K562 (cell line): ENCODE measurements around the gene KMT5B. TPM values are rescaled to one million over a fixed set of nuclear protein-coding genes. Genes with fewer than 3 reads are reported as not detected.

Experiments
- CHD2 ChIP-seq: IDR thresholded peaks from 2 replicates; pipeline ENCODE4 v1.6.1; 2011; ENCODE audit warnings: low read depth, low read length
- CREB3L1 ChIP-seq: fragments of 450-650 bp; IDR thresholded peaks from 2 replicates; pipeline ENCODE4 v1.6.1; 2014; ENCODE audit warnings: low read depth, mild to moderate bottlenecking, moderate library complexity, borderline replicate concordance
- CXXC5 ChIP-seq: fragments of 250-450 bp; sonication (Bioruptor Pico); IDR thresholded peaks from 2 replicates; pipeline ENCODE4 v1.8.0; 2022; ENCODE audit warnings: inconsistent platforms, mild to moderate bottlenecking, moderate library complexity
- FOXJ2 ChIP-seq: fragments of 200-800 bp; sonication (Bioruptor generic); IDR thresholded peaks from 2 replicates; pipeline ENCODE4 v1.6.1; 2016; ENCODE audit warnings: missing genetic modification characterization, missing compliant biosample characterization
- GTF2A2 ChIP-seq: IDR thresholded peaks from 2 replicates; pipeline ENCODE4 v1.6.1; 2016; ENCODE audit warnings: mild to moderate bottlenecking, missing genetic modification characterization, missing compliant biosample characterization
- GTF2E2 ChIP-seq: fragments of 200-800 bp; sonication (Bioruptor generic); IDR thresholded peaks from 2 replicates; pipeline ENCODE4 v1.6.1; 2016; ENCODE audit warnings: missing genetic modification characterization, missing compliant biosample characterization
- JUN ChIP-seq, 2 experiments: sonication (generic) in 1 of 2; formaldehyde crosslinking in 1 of 2; IDR thresholded peaks; 2 replicates each; pipeline versions ENCODE4 v1.6.1 to v1.8.0; 2012 to 2022; ENCODE audit warnings: borderline replicate concordance in 2 of 2, mild to moderate bottlenecking in 2 of 2, improper control_type of control experiment in 1 of 2, low read depth in 1 of 2, low read length in 1 of 2, missing genetic modification reagents in 1 of 2
- KDM5B ChIP-seq: fragments of 200-600 bp; sonication (generic); IDR thresholded peaks from 2 replicates; pipeline ENCODE4 v1.6.1; 2012; ENCODE audit warnings: low read depth, mild to moderate bottlenecking, moderate library complexity, low read length, control low read depth, inconsistent platforms; ENCODE audit not compliant: insufficient replicate concordance
- MTA1 ChIP-seq: fragments of 450-650 bp; IDR thresholded peaks from 2 replicates; pipeline ENCODE4 v1.6.1; 2017; ENCODE audit warnings: borderline replicate concordance
- NCOA6 ChIP-seq: fragments of 450-650 bp; IDR thresholded peaks from 2 replicates; pipeline ENCODE4 v1.6.1; 2017; ENCODE audit warnings: mild to moderate bottlenecking
- NCOR1 ChIP-seq: fragments of 450-650 bp; IDR thresholded peaks from 2 replicates; pipeline ENCODE4 v1.6.1; 2016; ENCODE audit warnings: mild to moderate bottlenecking, moderate library complexity
- RNF2 ChIP-seq: sonication (generic); IDR thresholded peaks from 2 replicates; pipeline ENCODE4 v1.6.1; 2016
- TAF15 ChIP-seq: fragments of 200-400 bp; formaldehyde crosslinking; IDR thresholded peaks from 2 replicates; pipeline ENCODE4 v1.6.1; 2017; ENCODE audit warnings: mild to moderate bottlenecking, low read depth, low read length, moderate library complexity
- TBP ChIP-seq: optimal IDR thresholded peaks from 2 replicates; pipeline ENCODE3; 2011; ENCODE audit warnings: low read depth, low read length, improper control_type of control experiment
- TEAD1 ChIP-seq, 2 experiments: fragments of 450-650 bp in 1 of 2; sonication (generic) in 1 of 2; formaldehyde crosslinking; IDR thresholded peaks; 2 replicates each; pipeline versions ENCODE4 v1.4.0 to v1.8.0; 2020 to 2022; ENCODE audit warnings: mild to moderate bottlenecking in 2 of 2, missing genetic modification reagents in 1 of 2
- ZNF143 ChIP-seq: sonication (generic); formaldehyde crosslinking; IDR thresholded peaks from 2 replicates; pipeline ENCODE4 v1.9.0; 2022; ENCODE audit warnings: mild to moderate bottlenecking, missing genetic modification reagents
- ZNF3 ChIP-seq: fragments of 250-450 bp; sonication (Bioruptor Pico); IDR thresholded peaks from 2 replicates; pipeline ENCODE4 v1.5.0; 2021; ENCODE audit warnings: mild to moderate bottlenecking, moderate library complexity
- ZNF778 ChIP-seq: fragments of 450-650 bp; formaldehyde crosslinking; IDR thresholded peaks from 2 replicates; pipeline ENCODE4 v1.4.0; 2020; ENCODE audit warnings: mild to moderate bottlenecking, moderate library complexity
- polyA plus RNA-seq, 8 experiments: library from polyadenylated mRNA; depleted of rRNA in 4 of 8; stranded (reverse) in 5 of 8; unstranded in 3 of 8; fragments of >200 nt; fragmentation: Nextera tagmentation in 2 of 8; fragmentation: Illumina TruSeq in 1 of 8; extraction: Ambion mirVana in 2 of 8; extraction: Trizol in 1 of 8; gene quantifications; 2 replicates each; pipeline versions ENCODE4 v1.2.1 to v1.2.3, GENCODE V29; 2011 to 2014; ENCODE audit warnings: inconsistent platforms in 1 of 8, missing spikeins in 1 of 8
- total RNA-seq, 7 experiments: library from RNA; depleted of rRNA in 6 of 7; stranded (reverse); fragments of >200 nt in 6 of 7; fragmentation: Illumina TruSeq in 2 of 7; extraction: Trizol in 2 of 7; gene quantifications; 2 replicates each; pipeline versions ENCODE4 v1.2.1 to v1.2.3, GENCODE V29; 2011 to 2021; ENCODE audit warnings: low replicate concordance in 1 of 7
- TF ChIP-seq, protein P1 (sequence below), 3 experiments: fragments of 200-800 bp in 1 of 3; fragments of 250-450 bp in 1 of 3; fragments of 450-650 bp in 1 of 3; sonication (Bioruptor Pico) in 1 of 3; sonication (Bioruptor generic) in 1 of 3; formaldehyde crosslinking in 1 of 3; IDR thresholded peaks; 2 replicates each; pipeline versions ENCODE4 v1.6.1 to v1.8.0; 2016 to 2022; ENCODE audit warnings: mild to moderate bottlenecking in 2 of 3, missing genetic modification characterization in 2 of 3, missing compliant biosample characterization in 1 of 3, moderate library complexity in 1 of 3
- TF ChIP-seq, protein P2 (sequence below), 2 experiments: IDR thresholded peaks; 2 replicates each; pipeline ENCODE4 v1.6.1; 2012; ENCODE audit warnings: improper control_type of control experiment in 2 of 2, low read depth in 2 of 2, low read length in 2 of 2, borderline replicate concordance in 1 of 2

KMT5B gene
- total and polyA plus RNA-seq, 9 of the 15 experiments (the other 6 are each of a cell fraction or from before 2014, with no cell fraction given) = 7.3 to 27.3 (median 20.9) TPM

- TF ChIP-seq NCOR1 (peak; percentile 11; the same call in 1 of the 2 replicates), CXXC5 (CRISPR knock-in tag) (peak; percentile 98), CREB3L1 (peak; percentile 51; the same call in 1 of the 2 replicates), JUN (IDR thresholded peaks at IDR 0.05; ENCODE audit: borderline replicate concordance, low read depth, low read length) (no peak), JUN (CRISPR knock-in tag; IDR thresholded peaks at IDR 0.05; ENCODE audit: borderline replicate concordance) (0 out of 2 replicates have a peak, but pooled peaks have one; percentile 75), TEAD1 (CRISPR knock-in tag; IDR thresholded peaks at IDR 0.05) (peak; percentile 24 to 74; a peak in 1 of 4 replicates), FOXJ2 (tag) (peak; percentile 53; the same call in 1 of the 2 replicates), NCOA6 (peak; percentile 93), TAF15 (no peak), GTF2A2 (peak; percentile 99), GTF2E2 (tag) (0 out of 2 replicates have a peak, but pooled peaks have one; percentile 60), ZNF3 (CRISPR knock-in tag) (no peak), ZNF778 (CRISPR knock-in tag) (no peak), TBP (peak; percentile 72), CHD2 (peak; percentile 95), KDM5B (peak; percentile 99), ZNF143 (0 out of 2 replicates have a peak, but pooled peaks have one; percentile 18), MTA1 (no peak), RNF2 (no peak)
- TF ChIP-seq, protein P1, sequence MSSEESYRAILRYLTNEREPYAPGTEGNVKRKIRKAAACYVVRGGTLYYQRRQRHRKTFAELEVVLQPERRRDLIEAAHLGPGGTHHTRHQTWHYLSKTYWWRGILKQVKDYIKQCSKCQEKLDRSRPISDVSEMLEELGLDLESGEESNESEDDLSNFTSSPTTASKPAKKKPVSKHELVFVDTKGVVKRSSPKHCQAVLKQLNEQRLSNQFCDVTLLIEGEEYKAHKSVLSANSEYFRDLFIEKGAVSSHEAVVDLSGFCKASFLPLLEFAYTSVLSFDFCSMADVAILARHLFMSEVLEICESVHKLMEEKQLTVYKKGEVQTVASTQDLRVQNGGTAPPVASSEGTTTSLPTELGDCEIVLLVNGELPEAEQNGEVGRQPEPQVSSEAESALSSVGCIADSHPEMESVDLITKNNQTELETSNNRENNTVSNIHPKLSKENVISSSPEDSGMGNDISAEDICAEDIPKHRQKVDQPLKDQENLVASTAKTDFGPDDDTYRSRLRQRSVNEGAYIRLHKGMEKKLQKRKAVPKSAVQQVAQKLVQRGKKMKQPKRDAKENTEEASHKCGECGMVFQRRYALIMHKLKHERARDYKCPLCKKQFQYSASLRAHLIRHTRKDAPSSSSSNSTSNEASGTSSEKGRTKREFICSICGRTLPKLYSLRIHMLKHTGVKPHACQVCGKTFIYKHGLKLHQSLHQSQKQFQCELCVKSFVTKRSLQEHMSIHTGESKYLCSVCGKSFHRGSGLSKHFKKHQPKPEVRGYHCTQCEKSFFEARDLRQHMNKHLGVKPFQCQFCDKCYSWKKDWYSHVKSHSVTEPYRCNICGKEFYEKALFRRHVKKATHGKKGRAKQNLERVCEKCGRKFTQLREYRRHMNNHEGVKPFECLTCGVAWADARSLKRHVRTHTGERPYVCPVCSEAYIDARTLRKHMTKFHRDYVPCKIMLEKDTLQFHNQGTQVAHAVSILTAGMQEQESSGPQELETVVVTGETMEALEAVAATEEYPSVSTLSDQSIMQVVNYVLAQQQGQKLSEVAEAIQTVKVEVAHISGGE (CRISPR knock-in tag; IDR thresholded peaks at IDR 0.05) = peak in 2 of 3 experiments; percentile 32 to 76; a peak in 3 of 6 replicates
- TF ChIP-seq, protein P2, sequence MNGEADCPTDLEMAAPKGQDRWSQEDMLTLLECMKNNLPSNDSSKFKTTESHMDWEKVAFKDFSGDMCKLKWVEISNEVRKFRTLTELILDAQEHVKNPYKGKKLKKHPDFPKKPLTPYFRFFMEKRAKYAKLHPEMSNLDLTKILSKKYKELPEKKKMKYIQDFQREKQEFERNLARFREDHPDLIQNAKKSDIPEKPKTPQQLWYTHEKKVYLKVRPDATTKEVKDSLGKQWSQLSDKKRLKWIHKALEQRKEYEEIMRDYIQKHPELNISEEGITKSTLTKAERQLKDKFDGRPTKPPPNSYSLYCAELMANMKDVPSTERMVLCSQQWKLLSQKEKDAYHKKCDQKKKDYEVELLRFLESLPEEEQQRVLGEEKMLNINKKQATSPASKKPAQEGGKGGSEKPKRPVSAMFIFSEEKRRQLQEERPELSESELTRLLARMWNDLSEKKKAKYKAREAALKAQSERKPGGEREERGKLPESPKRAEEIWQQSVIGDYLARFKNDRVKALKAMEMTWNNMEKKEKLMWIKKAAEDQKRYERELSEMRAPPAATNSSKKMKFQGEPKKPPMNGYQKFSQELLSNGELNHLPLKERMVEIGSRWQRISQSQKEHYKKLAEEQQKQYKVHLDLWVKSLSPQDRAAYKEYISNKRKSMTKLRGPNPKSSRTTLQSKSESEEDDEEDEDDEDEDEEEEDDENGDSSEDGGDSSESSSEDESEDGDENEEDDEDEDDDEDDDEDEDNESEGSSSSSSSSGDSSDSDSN (IDR thresholded peaks at IDR 0.05; ENCODE audit: borderline replicate concordance in 1 of 2, low read depth in 2 of 2, low read length in 2 of 2) = peak; percentile 52 to 71; a peak in 3 of 4 replicates
Observed at GRCh38 chr11:68213555-68214172, 568 bp upstream of the KMT5B start (continued).
